Calu3 (cell line): ENCODE results near the gene IER3. TPM values are rescaled to one million over a fixed set of nuclear protein-coding genes. Genes with fewer than 3 reads are reported as not detected.
A peak's percentile ranks its signal among the peaks of the same experiment; 100 is the strongest.

Experiments
- BruUV-seq: library from RNA; stranded (reverse); fragments of 400-500 nt; replicated peaks from 2 replicates; lab custom pipeline; 2021; lab: Mats Ljungman, UMichigan
- CTCF ChIA-PET: fragments of 300-600 bp; sonication (Branson Sonifier 250); formaldehyde crosslinking; loops from one replicate; lab custom pipeline; 2022; ENCODE audit warnings: antibody characterized with exemption; lab: Charles Lee
- DNase-seq: peaks from one replicate; pipeline ENCODE4 v3.0.0; 2022
- H3K27ac Mint-ChIP-seq: one replicate; pipeline ENCODE4 v1.8.0; 2022; ENCODE audit warnings: mixed read lengths; ENCODE audit not compliant: unreplicated experiment
- H3K27me3 Mint-ChIP-seq: one replicate; pipeline ENCODE4 v1.8.0; 2022; ENCODE audit warnings: mixed read lengths; ENCODE audit not compliant: unreplicated experiment
- H3K36me3 Mint-ChIP-seq: one replicate; pipeline ENCODE4 v1.8.0; 2022; ENCODE audit warnings: mild to moderate bottlenecking, moderate library complexity, mixed read lengths; ENCODE audit not compliant: insufficient read depth, unreplicated experiment
- H3K4me1 Mint-ChIP-seq: one replicate; pipeline ENCODE4 v1.8.0; 2022; ENCODE audit warnings: mild to moderate bottlenecking, low read depth, mixed read lengths; ENCODE audit not compliant: unreplicated experiment
- H3K4me3 Mint-ChIP-seq: one replicate; pipeline ENCODE4 v1.8.0; 2022; ENCODE audit warnings: mild to moderate bottlenecking, low read depth, moderate library complexity, mixed read lengths; ENCODE audit not compliant: unreplicated experiment
- H3K9me3 Mint-ChIP-seq: one replicate; pipeline ENCODE4 v1.8.0; 2022; ENCODE audit warnings: low read depth, mixed read lengths; ENCODE audit not compliant: unreplicated experiment
- intact Hi-C: fragments of 100-400 bp; cut with micrococcal nuclease; formaldehyde crosslinking; loops from one replicate; pipeline ENCODE4 v1.10.0; 2022; ENCODE audit not compliant: unreplicated experiment
- total RNA-seq: library from RNA; stranded (reverse); gene quantifications from 2 replicates; pipeline ENCODE4 v1.2.3, GENCODE V29; 2022
- TF ChIP-seq, protein P1 (sequence below): fragments of 200-600 bp; IDR thresholded peaks from one replicate; pipeline ENCODE4 v1.8.0; 2022; ENCODE audit warnings: antibody characterized with exemption; ENCODE audit not compliant: unreplicated experiment

IER3 gene
- total RNA-seq, 1 experiment from 2014 or later, result 458 TPM

DNA sequence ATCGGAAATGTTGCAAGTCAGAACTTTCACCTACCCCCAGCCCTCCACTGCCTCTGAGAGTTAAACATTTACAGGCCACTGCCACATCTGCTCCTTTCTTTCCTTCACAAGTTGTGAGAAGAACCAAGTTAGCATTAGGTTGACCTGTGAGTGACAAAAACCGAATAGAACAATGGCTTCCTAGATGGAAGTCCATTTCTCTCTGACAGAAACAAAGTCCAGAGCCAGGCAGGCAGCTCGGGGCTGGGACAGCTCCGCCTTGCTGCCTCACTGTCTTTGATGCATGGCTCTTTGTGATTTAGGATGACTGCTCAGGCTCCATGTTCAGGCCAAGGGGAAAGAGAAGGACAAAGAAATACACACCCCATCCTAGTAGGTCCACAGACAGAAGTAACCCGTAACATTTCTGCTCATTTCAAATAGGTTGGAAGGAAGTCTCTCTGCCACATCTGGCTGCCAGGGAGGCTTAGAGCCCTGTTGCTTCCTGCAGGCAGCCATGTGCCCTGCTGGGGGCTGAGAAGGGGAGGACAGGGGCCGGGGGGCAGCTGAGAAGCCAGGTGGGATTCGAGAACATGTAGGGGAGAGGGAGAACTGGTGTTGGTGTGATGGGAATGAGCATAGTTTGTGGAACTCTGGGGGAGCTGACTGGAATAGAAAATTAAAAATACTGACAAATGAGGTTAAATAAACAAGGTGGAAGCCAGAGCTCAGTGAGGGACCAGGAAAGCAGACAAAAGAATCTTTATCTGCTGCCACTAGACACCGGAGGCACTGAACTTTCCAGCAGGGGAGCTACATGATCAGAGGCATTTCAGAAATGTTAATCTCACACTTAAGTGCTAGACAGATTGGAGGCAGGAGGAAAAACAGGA, 19.5 kb upstream of the IER3 start:
- TSS peak; percentile 73 for BruUV-seq
- Mint-ChIP-seq H3K4me1 (peaks cover 55% of the 10 kb centered on the region), H3K36me3 (peaks cover 17% of the 10 kb centered on the region), H3K9me3 (peaks cover 5% of the 10 kb centered on the region), H3K27me3 (no peaks in the 10 kb centered on the region), H3K4me3 (peak overlapping the region; percentile 27), H3K27ac (peak overlapping the region; percentile 88)
- intact Hi-C loops, result loop anchor here (1.0 to 2.0 kb wide), 4 partner anchors 12 to 22 kb away; partner anchors contain the start of gene FLOT1
- CTCF ChIA-PET, result interaction anchor here (0.6 to 2.3 kb wide), 13 partner anchors 12 to 150 kb away, joined by 3 to 36 read pairs (median 4); partner anchors contain the start of genes IER3 and VARS2
- TF ChIP-seq, protein P1, sequence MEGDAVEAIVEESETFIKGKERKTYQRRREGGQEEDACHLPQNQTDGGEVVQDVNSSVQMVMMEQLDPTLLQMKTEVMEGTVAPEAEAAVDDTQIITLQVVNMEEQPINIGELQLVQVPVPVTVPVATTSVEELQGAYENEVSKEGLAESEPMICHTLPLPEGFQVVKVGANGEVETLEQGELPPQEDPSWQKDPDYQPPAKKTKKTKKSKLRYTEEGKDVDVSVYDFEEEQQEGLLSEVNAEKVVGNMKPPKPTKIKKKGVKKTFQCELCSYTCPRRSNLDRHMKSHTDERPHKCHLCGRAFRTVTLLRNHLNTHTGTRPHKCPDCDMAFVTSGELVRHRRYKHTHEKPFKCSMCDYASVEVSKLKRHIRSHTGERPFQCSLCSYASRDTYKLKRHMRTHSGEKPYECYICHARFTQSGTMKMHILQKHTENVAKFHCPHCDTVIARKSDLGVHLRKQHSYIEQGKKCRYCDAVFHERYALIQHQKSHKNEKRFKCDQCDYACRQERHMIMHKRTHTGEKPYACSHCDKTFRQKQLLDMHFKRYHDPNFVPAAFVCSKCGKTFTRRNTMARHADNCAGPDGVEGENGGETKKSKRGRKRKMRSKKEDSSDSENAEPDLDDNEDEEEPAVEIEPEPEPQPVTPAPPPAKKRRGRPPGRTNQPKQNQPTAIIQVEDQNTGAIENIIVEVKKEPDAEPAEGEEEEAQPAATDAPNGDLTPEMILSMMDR, result peak; percentile 21
- DNase-seq, result peak; percentile 79

DNA sequence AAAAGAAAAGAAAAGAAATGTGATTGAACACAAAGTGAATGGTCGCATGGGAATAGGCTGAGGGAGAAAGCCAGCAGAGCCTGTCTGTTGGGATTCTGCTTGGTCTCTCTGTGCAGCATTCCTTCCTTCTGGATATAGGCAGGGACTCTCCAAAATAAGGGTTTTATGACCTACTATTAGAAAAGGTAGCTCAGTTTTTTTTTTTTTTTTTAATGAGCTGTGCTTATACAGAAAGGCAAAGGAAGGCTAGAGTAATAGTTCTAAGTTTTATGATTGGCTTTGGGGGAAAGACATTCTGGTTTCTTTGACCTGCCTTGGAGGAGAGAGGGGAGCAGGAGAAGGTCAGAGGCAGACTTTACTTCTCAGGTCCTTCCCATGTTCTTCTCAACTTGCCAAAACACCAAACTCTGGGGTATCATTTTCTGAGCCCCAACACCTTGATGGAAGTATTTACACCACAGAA, 18.8 kb upstream of the IER3 start:
- H3K4me1 Mint-ChIP-seq, result peaks cover 53% of the 10 kb centered on the region
- CTCF ChIA-PET, result interaction anchor here (1.2 to 2.3 kb wide), 4 partner anchors 11 to 58 kb away, joined by 6 to 36 read pairs (median 26); no protein-coding TSS in a partner anchor
- TF ChIP-seq, protein P1, result no peak
- intact Hi-C loops, result loop anchor here (1.0 kb wide), 1 partner anchor 11 kb away; no protein-coding TSS in a partner anchor
- BruUV-seq, result no TSS peak
- H3K4me3 Mint-ChIP-seq, result peak overlapping the region; percentile 27
- no peaks in the 10 kb centered on the region for H3K27me3 Mint-ChIP-seq
- H3K9me3 Mint-ChIP-seq, result peaks cover 5% of the 10 kb centered on the region
- peaks cover 17% of the 10 kb centered on the region for H3K36me3 Mint-ChIP-seq
- peak overlapping the region; percentile 88 for H3K27ac Mint-ChIP-seq
- no peak for DNase-seq

DNA sequence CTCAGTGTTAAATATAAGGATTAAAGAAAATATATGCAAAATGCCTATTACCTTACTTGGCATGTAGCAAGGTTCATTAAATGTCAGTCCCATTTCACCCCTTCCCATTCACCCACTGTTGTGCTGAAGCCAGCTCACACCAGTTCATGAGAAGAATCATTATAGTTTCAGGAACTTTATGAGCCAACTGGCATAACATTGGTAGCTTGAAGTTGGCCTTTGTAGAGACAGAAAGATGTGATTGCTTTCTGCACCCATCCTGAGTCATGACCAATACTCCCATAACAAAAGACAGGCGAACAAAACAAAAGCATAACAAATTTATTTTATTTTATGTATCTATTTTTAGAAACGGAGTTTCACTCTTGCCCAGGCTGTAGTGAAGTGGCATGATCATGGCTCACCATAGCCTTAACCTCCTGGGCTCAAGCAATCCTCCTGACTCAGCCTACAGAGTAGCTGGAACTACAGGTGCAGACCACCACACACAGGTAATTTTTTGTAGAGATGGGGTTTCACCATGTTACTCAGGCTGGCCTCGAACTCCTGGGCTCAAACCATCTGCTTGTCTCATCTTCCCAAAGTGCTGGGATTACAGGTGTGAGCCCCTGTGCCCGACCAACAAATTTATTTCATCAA, 17.6 kb upstream of the IER3 start:
- intact Hi-C loops, result no loop called here

DNA sequence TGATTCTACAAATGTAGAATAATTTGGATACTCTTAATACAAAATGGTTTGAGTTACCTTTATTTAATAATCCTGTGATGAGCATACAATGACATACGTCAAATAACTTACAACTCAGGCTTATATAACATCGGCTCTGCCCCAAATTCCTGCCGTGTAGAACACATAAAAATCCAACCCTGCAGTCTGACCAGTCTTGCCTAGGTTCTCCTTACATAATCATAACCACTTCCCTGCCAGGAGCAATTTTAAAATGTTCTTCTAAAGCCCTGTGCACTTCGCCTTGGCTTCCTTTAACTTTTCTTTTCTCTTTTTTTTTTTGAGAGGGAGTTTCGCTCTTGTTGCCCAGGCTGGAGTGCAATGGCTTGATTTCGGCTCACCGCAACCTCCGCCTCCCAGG, 16.2 kb upstream of the IER3 start:
- CTCF ChIA-PET, result interaction anchor here (0.7 kb wide), 1 partner anchor 20 kb away, joined by 3 read pairs; no protein-coding TSS in a partner anchor
- Mint-ChIP-seq H3K27me3 (no peaks in the 10 kb centered on the region), H3K4me3 (no peak overlapping the region), H3K36me3 (peaks cover 28% of the 10 kb centered on the region), H3K27ac (peak overlapping the region; percentile 60), H3K9me3 (peaks cover 5% of the 10 kb centered on the region), H3K4me1 (peaks cover 47% of the 10 kb centered on the region)
- no TSS peak for BruUV-seq
- intact Hi-C loops, result no loop called here
- DNase-seq, result no peak
- TF ChIP-seq, protein P1, result no peak

More for the DNA sequence above, 17.6 kb upstream of the IER3 start:
- Mint-ChIP-seq H3K27ac (peak overlapping the region; percentile 60), H3K27me3 (no peaks in the 10 kb centered on the region), H3K9me3 (peaks cover 5% of the 10 kb centered on the region), H3K36me3 (peaks cover 26% of the 10 kb centered on the region), H3K4me3 (no peak overlapping the region), H3K4me1 (peaks cover 55% of the 10 kb centered on the region)
- CTCF ChIA-PET, result interaction anchor here (0.9 kb wide), 1 partner anchor 484 kb away, joined by 3 read pairs; no protein-coding TSS in a partner anchor
- TF ChIP-seq, protein P1, result no peak
- DNase-seq, result no peak
- BruUV-seq, result no TSS peak
